H1 (cell line): ENCODE measurements around the gene NADK. TPM values are rescaled to one million over a fixed set of nuclear protein-coding genes. Genes with fewer than 3 reads are reported as not detected.

Source experiments
- CHD7 ChIP-seq: fragments of 300-600 bp; sonication (generic); IDR thresholded peaks from 2 replicates; pipeline ENCODE4 v1.7.1; 2012; ENCODE audit warnings: low read length, moderate library complexity, mild to moderate bottlenecking, inconsistent platforms; ENCODE audit not compliant: insufficient replicate concordance
- NANOG ChIP-seq: IDR thresholded peaks from 2 replicates; pipeline ENCODE4 v1.6.1; 2011; ENCODE audit warnings: low read length, low read depth, mild to moderate bottlenecking, inconsistent platforms; ENCODE audit not compliant: insufficient read depth, poor library complexity, severe bottlenecking
- POLR2A ChIP-seq, 2 experiments: IDR thresholded peaks; 1 replicate in 1 of 2; 2 replicates in 1 of 2; pipeline ENCODE4 v1.6.1; 2011; ENCODE audit warnings: low read depth in 2 of 2, low read length in 2 of 2, mild to moderate bottlenecking in 2 of 2; ENCODE audit errors: control extremely low read depth in 1 of 2
- RFX5 ChIP-seq: IDR thresholded peaks from 2 replicates; pipeline ENCODE4 v1.6.1; 2011; ENCODE audit warnings: low read depth, low read length, improper control_type of control experiment, borderline replicate concordance
- polyA plus RNA-seq, 7 experiments: library from polyadenylated mRNA; depleted of rRNA in 3 of 7; stranded (reverse) in 5 of 7; unstranded in 2 of 7; fragments of >200 nt in 5 of 7; fragments of 200-250 nt in 2 of 7; gene quantifications; 1 replicate in 5 of 7; 2 replicates in 1 of 7; 4 replicates in 1 of 7; pipeline versions ENCODE4 v1.2.1 to v1.2.3, GENCODE V29; 2011 to 2013; ENCODE audit warnings: missing spikeins in 2 of 7, mixed read lengths in 2 of 7
- total RNA-seq: library from RNA; stranded (reverse); fragmentation: NEBNext Ultra II Directional; extraction: Animal tissue kit (Norgen Biotek cat#: 25700); gene quantifications from 2 replicates; pipeline ENCODE4 v1.2.1, GENCODE V29; 2021

NADK gene
- total and polyA plus RNA-seq, 2 of the 8 experiments (the other 6 are each of a cell fraction or from before 2014, with no cell fraction given), result 78.0 to 89.7 TPM

DNA sequence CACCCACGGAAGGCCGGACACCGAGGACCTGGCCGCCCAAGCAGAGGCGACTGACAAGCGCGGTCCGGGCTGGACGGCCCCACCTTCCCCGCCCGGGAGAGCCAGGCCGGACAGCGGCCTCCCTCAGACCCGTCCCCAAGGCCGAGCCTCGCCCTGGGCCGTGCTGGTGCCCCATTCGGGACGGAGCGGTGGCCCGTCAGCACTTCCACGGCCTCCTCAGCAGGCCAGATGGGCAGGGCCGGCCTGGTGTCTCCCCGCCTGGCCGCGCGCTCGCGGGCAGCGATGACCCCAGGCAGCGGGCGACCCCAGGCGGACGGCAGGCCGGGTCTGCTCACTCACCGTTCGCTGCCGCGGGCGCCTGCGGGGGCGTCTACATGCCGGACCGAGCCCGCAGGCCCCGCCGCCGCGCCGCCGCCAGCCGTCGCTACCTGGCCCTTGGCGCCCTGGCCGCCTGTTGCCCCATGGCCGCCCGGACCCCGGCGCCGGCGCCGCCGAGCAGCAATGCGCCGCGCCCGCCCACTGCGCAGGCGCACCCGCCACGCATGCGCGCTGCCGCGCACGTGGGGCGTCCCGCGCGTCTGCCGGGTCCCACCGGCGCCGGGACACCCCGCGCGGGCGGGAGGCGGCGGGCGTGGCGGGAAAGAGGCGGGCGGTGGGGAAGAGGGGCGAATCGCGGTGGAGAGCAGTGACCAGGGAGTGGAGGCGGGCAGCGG, at the start of gene NADK (continued):
- TF ChIP-seq CHD7 (no peak), RFX5 (no peak), POLR2A (IDR thresholded peaks at IDR 0.05; ENCODE audit: control extremely low read depth in 1 of 2, low read depth in 2 of 2, low read length in 2 of 2) (no peak), NANOG (no peak)
